HFF-Myc (cell line): Measurements from ENCODE around the gene MYOF.

Experiments
- DNase-seq: peaks from one replicate; pipeline ENCODE4 v3.0.0-alpha.2; 2011; ENCODE audit warnings: low read depth; ENCODE audit errors: extremely low read depth
- H3K4me3 ChIP-seq: replicated peaks from 2 replicates; pipeline ENCODE4 v1.5.1; 2011; ENCODE audit warnings: low read depth, mild to moderate bottlenecking, control low read depth, low read length
- CTCF ChIP-seq: IDR thresholded peaks from 2 replicates; pipeline ENCODE4 v1.5.1; 2012; ENCODE audit warnings: mild to moderate bottlenecking, low read depth, low read length, control low read depth; ENCODE audit errors: missing control alignments

MYOF gene

GRCh38 chr10:93463723-93464476 lies 18.2 kb downstream of the MYOF start:
- H3K4me3 ChIP-seq = no peak overlapping the region
- no peak for TF ChIP-seq CTCF
- DNase-seq = no peak

- H3K4me3 ChIP-seq = no peak overlapping the region
- no peak for DNase-seq
- no peak for TF ChIP-seq CTCF
Measured at GRCh38 chr10:93462881-93463280, 19.3 kb downstream of the MYOF start.

- no peak for DNase-seq
- no peak overlapping the region for H3K4me3 ChIP-seq
- TF ChIP-seq CTCF = no peak
Measured at GRCh38 chr10:93462371-93462770, 19.8 kb downstream of the MYOF start.

GRCh38 chr10:93461807-93462178 lies 20.3 kb downstream of the MYOF start:
- DNase-seq = no peak
- no peak for TF ChIP-seq CTCF
- no peak overlapping the region for H3K4me3 ChIP-seq

GRCh38 chr10:93461109-93461806 lies 20.9 kb downstream of the MYOF start:
- TF ChIP-seq CTCF = no peak
- H3K4me3 ChIP-seq = no peak overlapping the region
- no peak for DNase-seq

GRCh38 chr10:93459466-93459865 lies 22.7 kb downstream of the MYOF start:
- no peak overlapping the region for H3K4me3 ChIP-seq
- TF ChIP-seq CTCF = no peak
- no peak for DNase-seq
